ENCODE measurements around the gene TIAM2.

Gene TIAM2

DNA sequence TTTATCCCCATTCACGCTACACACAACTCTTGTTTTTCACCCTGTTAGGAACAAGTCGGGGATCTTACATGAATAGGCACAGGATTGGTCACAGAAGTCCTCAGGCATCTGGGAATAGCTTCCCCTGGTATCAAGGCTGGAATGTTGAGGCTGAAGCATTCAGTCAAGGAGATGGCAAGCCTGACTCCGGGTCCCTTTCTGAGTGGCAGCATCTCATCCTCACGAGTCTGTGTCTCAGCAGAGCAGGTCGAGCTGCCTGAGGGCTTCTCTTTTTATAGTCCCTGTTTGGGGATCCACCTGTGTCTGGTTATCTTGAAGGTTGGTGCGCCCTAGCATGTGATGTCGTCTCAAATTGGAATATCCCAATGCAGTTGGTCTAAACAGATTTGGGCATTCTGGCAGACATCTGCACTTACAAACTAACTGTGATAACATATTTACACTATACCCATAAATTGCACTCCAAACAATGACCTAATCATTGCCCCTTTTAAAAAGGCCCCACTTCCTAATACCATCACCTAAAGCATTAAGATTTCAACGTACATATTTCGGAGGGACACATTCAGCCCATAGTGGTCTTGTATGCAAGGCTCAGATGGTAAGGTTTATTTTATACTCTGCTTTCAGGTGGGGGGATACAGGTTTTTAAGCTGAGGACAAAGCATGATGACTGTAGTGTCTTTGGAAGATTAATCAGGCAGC lies 156.0 kb downstream of the TIAM2 start:
- TF ChIP-seq, protein P1, sequence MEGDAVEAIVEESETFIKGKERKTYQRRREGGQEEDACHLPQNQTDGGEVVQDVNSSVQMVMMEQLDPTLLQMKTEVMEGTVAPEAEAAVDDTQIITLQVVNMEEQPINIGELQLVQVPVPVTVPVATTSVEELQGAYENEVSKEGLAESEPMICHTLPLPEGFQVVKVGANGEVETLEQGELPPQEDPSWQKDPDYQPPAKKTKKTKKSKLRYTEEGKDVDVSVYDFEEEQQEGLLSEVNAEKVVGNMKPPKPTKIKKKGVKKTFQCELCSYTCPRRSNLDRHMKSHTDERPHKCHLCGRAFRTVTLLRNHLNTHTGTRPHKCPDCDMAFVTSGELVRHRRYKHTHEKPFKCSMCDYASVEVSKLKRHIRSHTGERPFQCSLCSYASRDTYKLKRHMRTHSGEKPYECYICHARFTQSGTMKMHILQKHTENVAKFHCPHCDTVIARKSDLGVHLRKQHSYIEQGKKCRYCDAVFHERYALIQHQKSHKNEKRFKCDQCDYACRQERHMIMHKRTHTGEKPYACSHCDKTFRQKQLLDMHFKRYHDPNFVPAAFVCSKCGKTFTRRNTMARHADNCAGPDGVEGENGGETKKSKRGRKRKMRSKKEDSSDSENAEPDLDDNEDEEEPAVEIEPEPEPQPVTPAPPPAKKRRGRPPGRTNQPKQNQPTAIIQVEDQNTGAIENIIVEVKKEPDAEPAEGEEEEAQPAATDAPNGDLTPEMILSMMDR (conservative IDR thresholded peaks at IDR 0.05; ENCODE audit: low read length) = no peak
- no peak for DNase-seq (ENCODE audit: low read depth)
- H3K4me3 ChIP-seq (ENCODE audit: low read length) = no peak overlapping the region

DNA sequence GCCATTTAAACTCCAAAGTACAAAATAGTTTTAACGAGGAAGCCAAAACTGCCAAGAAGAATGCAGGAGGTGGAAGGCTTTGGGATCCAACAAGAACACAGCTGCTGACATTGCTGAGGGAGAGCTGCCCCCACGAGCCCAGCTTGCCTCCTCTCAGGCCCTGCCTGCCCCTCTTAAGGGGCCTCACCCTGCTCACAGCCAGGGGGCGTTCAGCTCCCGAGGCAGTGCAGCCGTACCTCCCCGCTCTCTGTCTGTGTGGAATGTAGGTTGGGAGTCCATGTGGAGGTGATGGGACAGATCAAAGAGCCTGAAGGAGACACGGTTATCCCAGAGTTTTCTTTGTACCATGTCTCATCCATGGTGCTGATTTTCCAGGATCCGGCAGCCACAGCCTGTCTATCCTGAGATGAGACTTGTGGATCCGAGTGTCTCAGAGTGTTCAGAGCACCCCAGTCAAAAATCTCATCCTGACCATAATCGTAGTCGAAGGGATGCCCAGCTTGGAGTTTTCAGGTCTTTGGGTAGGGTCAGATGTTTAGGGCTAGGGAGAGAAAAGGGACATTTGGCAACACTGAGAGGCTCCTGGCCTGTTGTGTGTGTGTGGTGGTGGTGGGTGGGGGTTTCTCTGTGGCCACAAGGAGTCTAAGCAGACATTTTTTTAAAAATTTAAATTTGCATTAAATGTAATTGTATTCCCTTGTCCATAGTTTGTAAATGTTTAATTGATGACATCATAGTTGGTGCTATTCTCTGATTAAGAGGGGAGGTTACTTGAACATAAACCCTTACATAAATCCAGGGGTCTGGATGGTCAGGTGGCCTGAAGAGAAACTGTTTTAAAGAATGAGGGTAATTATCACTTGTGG lies 157.3 kb downstream of the TIAM2 start:
- H3K4me3 ChIP-seq (ENCODE audit: low read length) = no peak overlapping the region
- TF ChIP-seq, protein P1 (conservative IDR thresholded peaks at IDR 0.05; ENCODE audit: low read length) = no peak
- no peak for DNase-seq (ENCODE audit: low read depth)

DNA sequence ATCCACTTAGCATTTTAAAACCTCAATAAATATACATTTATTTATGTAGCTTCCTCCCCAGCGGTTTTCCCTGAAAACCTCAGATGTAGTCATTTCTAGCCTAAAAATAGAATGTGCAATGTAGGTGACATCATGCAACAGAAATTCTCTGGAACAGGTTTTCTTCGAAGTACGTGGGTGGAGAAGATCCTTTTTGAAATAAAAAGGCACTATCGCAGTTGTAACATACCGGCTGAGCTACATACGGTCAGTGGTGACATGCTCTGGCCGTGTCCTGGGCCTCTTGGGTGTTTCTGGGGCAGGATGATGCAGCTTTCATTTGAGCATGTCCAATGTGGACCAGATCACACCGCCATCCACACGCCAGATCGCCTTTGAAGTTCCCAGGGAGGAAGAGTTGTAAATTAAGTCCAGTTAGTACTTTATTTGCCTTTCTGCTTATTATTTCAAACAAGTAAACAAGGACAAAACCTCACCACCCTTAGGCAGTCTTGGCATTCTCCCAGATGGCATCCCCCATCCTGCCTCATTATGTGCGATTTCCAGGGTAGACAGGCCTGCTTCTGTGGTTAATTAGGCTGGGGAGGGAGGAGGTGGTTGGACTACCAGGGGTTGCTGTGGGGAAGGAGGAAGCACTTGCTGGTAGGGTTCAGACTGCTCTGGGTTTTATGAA lies 159.2 kb downstream of the TIAM2 start:
- peak; percentile 86 for DNase-seq (ENCODE audit: low read depth)
- TF ChIP-seq, protein P1 (conservative IDR thresholded peaks at IDR 0.05; ENCODE audit: low read length) = no peak
- H3K4me3 ChIP-seq (ENCODE audit: low read length) = peak overlapping the region; percentile 12; the same call in 1 of the 2 replicates

DNA sequence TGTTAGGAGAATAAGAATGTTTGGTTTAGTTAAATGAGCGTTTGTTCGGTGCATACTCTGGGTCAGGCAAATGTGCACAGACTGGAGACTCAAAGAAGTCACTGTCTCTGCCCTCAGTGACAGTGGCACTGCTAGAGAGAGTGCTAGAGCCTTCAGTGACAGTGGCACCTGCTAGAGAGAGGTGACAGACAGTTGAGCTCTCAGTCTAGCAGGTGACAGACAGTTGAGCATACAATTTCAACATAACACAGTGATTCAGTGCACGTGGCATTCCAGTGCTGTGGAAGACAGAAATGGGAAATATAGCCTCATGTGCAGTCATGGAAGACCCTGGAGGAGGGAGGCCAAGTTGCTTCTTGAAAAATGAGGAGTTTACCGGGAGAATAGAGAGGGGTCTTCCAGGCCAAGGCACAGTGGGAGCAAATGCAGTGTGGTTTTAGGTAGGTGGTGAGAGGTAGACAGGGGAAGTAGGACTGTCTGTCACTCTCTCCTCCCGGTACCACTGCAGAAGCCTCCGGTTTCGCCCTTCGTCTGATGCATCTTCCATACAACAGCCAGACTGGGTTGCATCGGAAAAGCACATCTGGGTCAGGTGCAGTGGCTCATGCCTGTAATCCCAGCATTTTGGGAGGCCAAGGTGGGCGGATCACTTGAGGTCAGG lies 160.8 kb downstream of the TIAM2 start:
- DNase-seq (ENCODE audit: low read depth) = no peak
- no peak overlapping the region for H3K4me3 ChIP-seq (ENCODE audit: low read length)
- TF ChIP-seq, protein P1 (conservative IDR thresholded peaks at IDR 0.05; ENCODE audit: low read length) = no peak

DNA sequence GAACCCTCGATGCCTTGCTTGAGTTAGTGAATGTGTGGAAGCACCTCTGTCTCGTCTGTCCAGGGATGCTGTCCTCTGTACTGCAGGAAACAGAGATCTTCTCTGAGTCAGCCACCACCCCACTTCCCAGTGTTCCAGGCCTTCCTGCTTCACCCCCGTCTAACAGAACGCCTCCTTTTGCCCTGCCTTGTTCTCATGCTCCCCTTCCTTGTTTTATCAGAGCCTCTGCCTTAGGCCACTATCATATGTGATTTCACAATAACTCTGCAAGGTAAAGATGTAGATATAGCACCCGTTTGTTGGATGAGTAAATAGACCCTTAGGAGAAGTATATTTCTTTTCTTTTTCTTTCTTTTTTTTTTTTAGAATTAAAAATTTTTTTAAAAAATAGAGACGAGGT lies 162.0 kb downstream of the TIAM2 start:
- DNase-seq (ENCODE audit: low read depth) = no peak
- TF ChIP-seq, protein P1 (conservative IDR thresholded peaks at IDR 0.05; ENCODE audit: low read length) = no peak
- no peak overlapping the region for H3K4me3 ChIP-seq (ENCODE audit: low read length)

DNA sequence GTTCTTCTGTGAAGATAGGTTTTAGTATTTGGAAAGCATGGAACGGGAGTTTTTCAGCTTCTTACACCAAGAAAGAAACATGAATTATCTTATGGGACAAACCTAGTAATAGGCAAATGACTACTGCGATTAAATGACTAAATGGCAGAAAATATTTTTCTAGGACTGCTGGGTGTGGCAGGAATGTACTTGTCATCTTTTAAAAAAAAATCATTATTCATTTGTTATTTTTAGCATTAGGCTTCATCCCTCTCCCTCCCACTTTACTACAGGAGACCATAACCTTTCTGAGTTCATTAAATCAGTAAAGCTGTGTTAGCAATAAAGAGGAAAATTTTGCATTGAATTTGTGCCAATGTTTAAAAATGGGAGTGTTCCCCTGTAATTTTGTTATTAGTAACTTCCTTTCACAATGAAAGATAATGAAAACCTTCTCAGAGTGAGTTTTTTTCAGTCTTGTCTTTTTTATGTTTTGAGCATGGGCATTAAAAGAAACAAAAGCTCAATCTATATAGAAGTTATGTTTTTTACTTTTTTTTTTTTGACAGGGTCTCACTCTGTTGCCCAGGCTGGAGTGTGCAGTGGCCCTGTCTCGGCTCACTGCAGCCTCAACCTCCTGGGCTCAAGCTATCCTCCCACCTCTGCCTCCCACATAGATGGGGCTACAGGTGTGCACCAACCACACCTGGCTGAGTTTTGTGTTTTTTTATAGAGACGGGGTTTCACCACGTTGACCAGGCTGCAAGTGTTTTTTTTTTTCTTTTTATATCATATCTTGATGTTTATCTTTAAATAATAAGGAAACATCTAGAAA lies 163.1 kb downstream of the TIAM2 start:
- DNase-seq (ENCODE audit: low read depth) = peak; percentile 32
- TF ChIP-seq, protein P1 (conservative IDR thresholded peaks at IDR 0.05; ENCODE audit: low read length) = no peak
- no peak overlapping the region for H3K4me3 ChIP-seq (ENCODE audit: low read length)
